Retina (tissue), 1 donor: ENCODE measurements around the gene NOTCH1.
"Not testable (repeated sequence)": the region's sequence is repeated elsewhere in the genome, so short reads cannot be mapped to it uniquely, and the experiment has no call there.

Experiments
- DNase-seq: peaks from one replicate; pipeline ENCODE4 v3.0.0-alpha.2; 2016

The NOTCH1 gene

GRCh38 chr9:136578915-136579649, 33.2 kb upstream of the NOTCH1 start:
- DNase-seq = peak; percentile 49

GRCh38 chr9:136578626-136578914, 32.7 kb upstream of the NOTCH1 start:
- peak; percentile 52 for DNase-seq

DNA sequence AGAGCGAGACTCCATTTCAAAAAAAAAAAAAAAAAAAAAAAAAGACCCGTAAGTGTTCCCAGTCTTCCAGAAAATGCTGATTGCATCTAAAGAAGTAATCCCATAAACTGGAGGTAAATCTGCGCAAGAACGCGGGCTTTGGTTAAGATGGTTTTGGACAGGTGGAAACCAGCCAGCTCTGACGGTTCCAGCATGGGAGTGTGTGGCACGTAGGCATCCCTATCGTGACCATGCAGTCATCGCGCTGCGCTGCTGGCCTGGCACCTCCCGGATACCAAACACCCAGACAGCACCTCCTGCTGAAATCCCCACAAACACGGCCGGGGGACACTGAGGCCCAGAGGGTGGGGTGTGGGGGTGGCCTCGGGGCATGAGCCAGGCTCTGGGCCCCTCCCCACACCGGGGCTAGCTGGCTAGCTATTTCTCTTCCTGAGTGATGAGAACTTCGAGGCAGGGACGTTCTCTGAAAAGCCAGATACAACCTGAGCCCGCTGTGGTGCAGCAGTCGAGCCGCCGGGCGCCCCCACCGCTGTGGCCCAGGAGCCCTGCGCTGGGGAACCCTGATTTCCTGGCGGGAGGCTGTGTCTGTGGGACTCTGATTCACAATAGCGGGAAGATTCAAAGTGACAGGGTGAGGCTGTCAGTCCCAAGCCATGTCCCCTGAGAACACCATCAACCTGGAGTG, 32.2 kb upstream of the NOTCH1 start:
- no peak for DNase-seq

GRCh38 chr9:136576269-136576626, 30.4 kb upstream of the NOTCH1 start:
- DNase-seq = no peak

DNA sequence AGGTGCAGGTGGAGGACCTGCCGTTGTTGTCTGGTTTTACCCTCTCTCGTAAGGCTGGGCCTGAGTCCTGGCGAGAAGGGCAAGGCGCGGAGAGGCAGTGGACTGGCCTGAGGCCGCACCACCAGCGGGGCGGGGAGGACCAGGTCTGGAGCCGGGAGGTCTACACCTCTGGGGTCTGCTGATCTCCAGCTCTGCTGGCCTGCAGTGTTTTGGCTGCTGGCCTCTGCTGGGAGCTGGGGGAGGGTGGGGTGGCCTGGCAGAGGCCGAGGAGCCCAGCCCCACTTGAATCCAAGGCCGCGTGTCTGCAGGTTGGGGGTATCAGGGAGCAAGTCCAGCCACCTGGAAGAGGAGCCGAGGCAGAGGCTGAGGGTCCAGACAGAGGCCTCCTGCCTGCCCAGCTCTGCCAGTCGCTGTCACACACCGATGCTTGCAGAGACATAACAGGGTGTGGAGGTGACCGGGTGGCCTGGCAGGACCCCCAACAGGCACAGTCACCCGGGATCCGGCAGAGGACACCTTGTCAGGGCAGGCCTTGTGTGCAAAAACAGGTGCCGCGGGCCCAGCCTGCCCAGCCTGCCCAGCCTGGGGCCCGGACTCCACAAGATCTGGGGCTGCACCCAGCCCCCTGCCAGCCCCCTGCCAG, 29.9 kb upstream of the NOTCH1 start:
- no peak for DNase-seq

GRCh38 chr9:136574606-136575005, 28.8 kb upstream of the NOTCH1 start:
- not testable (repeated sequence) for DNase-seq

GRCh38 chr9:136572828-136573625, 27.2 kb upstream of the NOTCH1 start:
- DNase-seq = no peak

GRCh38 chr9:136572003-136572827, 26.4 kb upstream of the NOTCH1 start:
- peak; percentile 85 for DNase-seq

GRCh38 chr9:136571531-136571930, 25.7 kb upstream of the NOTCH1 start:
- DNase-seq = no peak

DNA sequence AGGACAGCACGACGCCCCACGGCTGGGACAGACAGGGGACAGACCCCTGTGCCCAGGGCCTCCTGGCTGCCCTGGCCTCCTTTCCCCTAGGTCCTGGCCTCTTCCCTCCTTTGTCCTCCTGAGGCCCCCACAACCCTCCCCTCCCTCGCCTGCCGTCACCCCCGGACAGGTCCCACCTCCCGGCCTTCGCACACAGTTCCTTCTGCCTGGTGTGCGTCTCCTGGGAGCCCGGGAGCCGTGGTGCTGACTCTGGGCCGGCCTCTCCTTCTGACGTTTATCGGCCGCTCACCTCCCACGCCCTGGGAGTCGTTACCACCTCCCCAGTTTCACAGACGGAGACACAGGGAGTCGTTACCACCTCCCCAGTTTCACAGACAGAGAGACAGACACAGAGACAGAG, 25.1 kb upstream of the NOTCH1 start:
- DNase-seq = no peak

- DNase-seq = no peak
Observed at GRCh38 chr9:136570191-136570845, 24.5 kb upstream of the NOTCH1 start.

GRCh38 chr9:136569526-136570148, 23.8 kb upstream of the NOTCH1 start:
- DNase-seq = no peak

- DNase-seq = no peak
Observed at GRCh38 chr9:136568288-136569081, 22.6 kb upstream of the NOTCH1 start.

DNA sequence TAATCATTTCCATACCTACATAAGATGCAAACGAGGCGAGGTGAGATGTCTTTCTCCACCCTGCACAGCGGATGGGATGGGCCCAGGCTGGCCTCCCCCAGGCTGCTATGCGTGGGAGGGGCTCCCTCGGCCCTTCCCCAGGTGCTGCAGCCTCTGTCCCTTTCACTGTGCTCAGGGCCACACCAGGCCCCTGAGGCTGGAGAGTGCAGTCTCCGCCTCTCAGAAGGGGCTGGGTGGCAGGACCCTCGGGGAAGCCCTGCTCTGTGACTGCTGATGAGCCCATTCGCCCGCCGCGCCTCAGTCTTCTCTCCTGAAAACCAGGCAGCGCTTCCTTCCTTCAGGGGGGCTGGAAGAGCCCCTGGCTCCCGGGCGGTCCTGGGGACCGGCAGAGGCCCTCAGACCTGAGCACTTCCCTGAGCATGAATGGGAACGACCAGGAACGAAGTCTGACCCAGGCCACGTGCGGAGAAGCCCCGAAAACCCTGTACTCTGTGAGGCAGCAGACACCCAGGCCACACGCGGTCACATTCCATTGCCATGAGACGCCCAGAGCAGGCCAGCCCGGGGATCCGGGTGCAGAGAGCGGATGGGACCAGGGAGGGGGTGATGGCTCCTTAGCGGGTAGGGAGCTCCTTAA, 21.9 kb upstream of the NOTCH1 start:
- peak; percentile 61 for DNase-seq

- no peak for DNase-seq
Observed at GRCh38 chr9:136566901-136567300, 21.1 kb upstream of the NOTCH1 start.

GRCh38 chr9:136566553-136566895, 20.7 kb upstream of the NOTCH1 start:
- DNase-seq = no peak

GRCh38 chr9:136565715-136566552, 20.1 kb upstream of the NOTCH1 start:
- no peak for DNase-seq

DNA sequence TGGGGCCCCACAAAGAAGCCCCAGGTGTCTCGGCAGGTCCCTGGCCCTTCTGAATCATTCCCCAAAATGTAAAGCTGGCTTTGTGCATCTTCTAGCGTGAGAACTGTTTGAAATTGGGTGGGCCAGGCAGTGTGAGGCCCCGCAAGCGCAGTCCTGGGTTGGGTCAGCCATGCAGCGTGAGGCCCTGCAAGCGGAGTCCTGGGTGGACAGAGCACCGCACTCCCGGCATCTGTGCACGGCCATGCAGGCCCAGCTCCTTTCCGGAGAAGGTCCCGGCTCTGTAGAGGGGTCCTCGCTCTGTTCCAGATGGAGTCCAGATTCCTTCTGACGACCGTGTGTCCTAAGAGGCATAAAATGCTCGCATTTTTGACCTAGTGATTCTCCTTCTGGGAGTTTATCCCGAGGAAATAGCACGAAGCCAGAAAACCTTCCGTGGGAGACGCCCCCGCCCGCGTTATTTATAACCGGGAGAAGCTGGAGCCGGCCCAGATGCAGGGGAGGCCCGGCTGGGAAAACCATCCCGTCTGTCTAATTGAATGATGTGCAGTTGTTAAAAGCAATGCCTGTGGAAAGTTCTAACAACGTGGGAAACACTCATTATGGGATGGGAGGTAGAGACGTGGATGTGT, 19.4 kb upstream of the NOTCH1 start:
- no peak for DNase-seq
